GM12878 (cell line): ENCODE measurements around the gene PARP16.

Experiments used
- CHD1 ChIP-seq: IDR thresholded peaks from 2 replicates; pipeline ENCODE4 v1.6.1; 2012; ENCODE audit warnings: low read depth, low read length, improper control_type of control experiment
- EGR1 ChIP-seq, 2 experiments: IDR thresholded peaks; 1 replicate in 1 of 2; 2 replicates in 1 of 2; pipeline ENCODE4 v1.6.1; 2011 to 2012; ENCODE audit warnings: low read depth in 2 of 2, low read length in 2 of 2, borderline replicate concordance in 1 of 2, mild to moderate bottlenecking in 1 of 2, moderate library complexity in 1 of 2
- JUND ChIP-seq: IDR thresholded peaks from 2 replicates; pipeline ENCODE4 v1.6.1; 2012; ENCODE audit warnings: low read depth, mild to moderate bottlenecking, low read length, improper control_type of control experiment, moderate library complexity
- TF ChIP-seq, protein P1 (sequence below), 3 experiments: IDR thresholded peaks in 2 of 3; conservative IDR thresholded peaks in 1 of 3; 2 replicates each; pipeline ENCODE4 v1.5.1; 2011; ENCODE audit warnings: low read depth in 3 of 3, low read length in 3 of 3, mild to moderate bottlenecking in 3 of 3, control low read depth in 2 of 3, moderate library complexity in 2 of 3, inconsistent platforms in 1 of 3, mixed read lengths in 1 of 3; ENCODE audit not compliant: control insufficient read depth in 2 of 3, insufficient read depth in 1 of 3; ENCODE audit errors: extremely low read depth in 1 of 3

DNA sequence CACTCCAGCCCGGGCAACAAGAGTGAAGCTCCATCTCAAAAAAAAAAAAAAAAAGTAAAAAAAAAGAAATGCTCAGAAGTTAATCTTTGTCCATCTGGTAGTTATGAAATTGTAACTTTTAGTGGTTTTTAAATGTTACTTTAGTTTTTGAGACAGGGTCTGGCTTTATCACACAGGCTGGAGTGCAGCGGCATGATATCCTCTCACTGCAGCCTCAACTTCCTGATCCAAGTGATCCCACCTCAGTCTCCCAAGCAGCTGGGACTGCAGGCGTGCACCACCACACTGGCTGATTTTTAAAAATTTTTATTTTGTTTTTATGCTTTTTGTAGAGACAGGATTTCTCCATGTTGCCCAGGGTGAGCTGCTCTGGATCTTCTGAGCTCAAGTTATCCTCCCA, 19.1 kb upstream of the PARP16 start:
- TF ChIP-seq JUND (no peak), CHD1 (no peak), EGR1 (IDR thresholded peaks at IDR 0.05; ENCODE audit: borderline replicate concordance in 1 of 2, low read depth in 2 of 2, low read length in 2 of 2) (no peak)
- TF ChIP-seq, protein P1, sequence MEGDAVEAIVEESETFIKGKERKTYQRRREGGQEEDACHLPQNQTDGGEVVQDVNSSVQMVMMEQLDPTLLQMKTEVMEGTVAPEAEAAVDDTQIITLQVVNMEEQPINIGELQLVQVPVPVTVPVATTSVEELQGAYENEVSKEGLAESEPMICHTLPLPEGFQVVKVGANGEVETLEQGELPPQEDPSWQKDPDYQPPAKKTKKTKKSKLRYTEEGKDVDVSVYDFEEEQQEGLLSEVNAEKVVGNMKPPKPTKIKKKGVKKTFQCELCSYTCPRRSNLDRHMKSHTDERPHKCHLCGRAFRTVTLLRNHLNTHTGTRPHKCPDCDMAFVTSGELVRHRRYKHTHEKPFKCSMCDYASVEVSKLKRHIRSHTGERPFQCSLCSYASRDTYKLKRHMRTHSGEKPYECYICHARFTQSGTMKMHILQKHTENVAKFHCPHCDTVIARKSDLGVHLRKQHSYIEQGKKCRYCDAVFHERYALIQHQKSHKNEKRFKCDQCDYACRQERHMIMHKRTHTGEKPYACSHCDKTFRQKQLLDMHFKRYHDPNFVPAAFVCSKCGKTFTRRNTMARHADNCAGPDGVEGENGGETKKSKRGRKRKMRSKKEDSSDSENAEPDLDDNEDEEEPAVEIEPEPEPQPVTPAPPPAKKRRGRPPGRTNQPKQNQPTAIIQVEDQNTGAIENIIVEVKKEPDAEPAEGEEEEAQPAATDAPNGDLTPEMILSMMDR (IDR thresholded peaks at IDR 0.05 in 2 of 3, conservative IDR thresholded peaks at IDR 0.05 in 1 of 3; ENCODE audit: control insufficient read depth in 2 of 3, extremely low read depth in 1 of 3, insufficient read depth in 1 of 3, low read depth in 3 of 3, low read length in 3 of 3) = no peak
